GM12865 (cell line): ENCODE results near the gene RAB7B.

Experiments used
- DNase-seq: peaks from one replicate; pipeline ENCODE4 v3.0.0; 2010; ENCODE audit warnings: low read depth
- H3K4me3 ChIP-seq: 2 replicates; pipeline ENCODE4 v1.5.1; 2011; ENCODE audit warnings: mild to moderate bottlenecking, low read depth, low read length, control low read depth
- CTCF ChIP-seq: IDR thresholded peaks from 2 replicates; pipeline ENCODE4 v1.5.1; 2011; ENCODE audit warnings: low read length, control low read depth, low read depth, inconsistent platforms; ENCODE audit not compliant: insufficient read depth; ENCODE audit errors: missing control alignments

Gene RAB7B

GRCh38 chr1:205975387-205975998, 27.7 kb downstream of the RAB7B start:
- DNase-seq = no peak
- no peak overlapping the region for H3K4me3 ChIP-seq
- no peak for TF ChIP-seq CTCF

GRCh38 chr1:205974712-205975111, 28.5 kb downstream of the RAB7B start:
- no peak overlapping the region for H3K4me3 ChIP-seq
- no peak for DNase-seq
- no peak for TF ChIP-seq CTCF

- no peak for DNase-seq
- no peak for TF ChIP-seq CTCF
Measured at GRCh38 chr1:205973377-205974232, 29.6 kb downstream of the RAB7B start.

GRCh38 chr1:205972491-205973168, 30.6 kb downstream of the RAB7B start:
- H3K4me3 ChIP-seq = no peak overlapping the region
- no peak for DNase-seq
- no peak for TF ChIP-seq CTCF

More at GRCh38 chr1:205973377-205974232, 29.6 kb downstream of the RAB7B start:
- no peak overlapping the region for H3K4me3 ChIP-seq

- H3K4me3 ChIP-seq = no peak overlapping the region
- no peak for TF ChIP-seq CTCF
- DNase-seq = no peak
Measured at GRCh38 chr1:205972081-205972480, 31.1 kb downstream of the RAB7B start.

GRCh38 chr1:205971082-205971481, 32.1 kb downstream of the RAB7B start:
- no peak for TF ChIP-seq CTCF
- no peak overlapping the region for H3K4me3 ChIP-seq
- DNase-seq = no peak
